GM18499 (cell line): Measurements from ENCODE around the gene MUC5B.
"Not testable (repeated sequence)": the region's sequence is repeated elsewhere in the genome, so short reads cannot be mapped to it uniquely, and the experiment has no call there.

Source experiments
- ATAC-seq: cut with Tn5 transposase; IDR thresholded peaks from one replicate; pipeline ENCODE4 v1.9.1; 2021; ENCODE audit warnings: moderate number of reproducible peaks; ENCODE audit not compliant: insufficient read depth, unreplicated experiment

The MUC5B gene

GRCh38 chr11:1191786-1192470 lies 30.9 kb upstream of the MUC5B start:
- not testable (repeated sequence) for ATAC-seq

- no peak for ATAC-seq
These were observed 30.0 kb upstream of the MUC5B start for GRCh38 chr11:1192741-1193325.

GRCh38 chr11:1193326-1194230 lies 29.3 kb upstream of the MUC5B start:
- no peak for ATAC-seq

- ATAC-seq: no peak
These were observed 28.5 kb upstream of the MUC5B start for GRCh38 chr11:1194231-1194976.

GRCh38 chr11:1194977-1195681 lies 27.7 kb upstream of the MUC5B start:
- no peak for ATAC-seq

- ATAC-seq: no peak
These were observed 27.0 kb upstream of the MUC5B start for GRCh38 chr11:1195682-1196515.

- ATAC-seq: no peak
These were observed 26.1 kb upstream of the MUC5B start for GRCh38 chr11:1196516-1197391.

- ATAC-seq: no peak
These were observed 25.4 kb upstream of the MUC5B start for GRCh38 chr11:1197431-1197885.

GRCh38 chr11:1197886-1198560 lies 24.8 kb upstream of the MUC5B start:
- no peak for ATAC-seq

GRCh38 chr11:1198561-1199240 lies 24.2 kb upstream of the MUC5B start:
- ATAC-seq: no peak

- ATAC-seq: no peak
These were observed 23.6 kb upstream of the MUC5B start for GRCh38 chr11:1199241-1199750.

GRCh38 chr11:1199751-1200610 lies 22.9 kb upstream of the MUC5B start:
- ATAC-seq: no peak

GRCh38 chr11:1200611-1201191 lies 22.2 kb upstream of the MUC5B start:
- ATAC-seq: no peak

GRCh38 chr11:1201395-1202153 lies 21.3 kb upstream of the MUC5B start:
- no peak for ATAC-seq
